ENCODE results near the gene SCAF1. TPM values are rescaled to one million over a fixed set of nuclear protein-coding genes. Genes with fewer than 3 reads are reported as not detected.

The SCAF1 gene
- total and polyA plus RNA-seq, 10 of the 15 experiments (the other 5 are each of a cell fraction or from before 2014, with no cell fraction given), result 0.18 to 77.0 (median 5.3) TPM

DNA sequence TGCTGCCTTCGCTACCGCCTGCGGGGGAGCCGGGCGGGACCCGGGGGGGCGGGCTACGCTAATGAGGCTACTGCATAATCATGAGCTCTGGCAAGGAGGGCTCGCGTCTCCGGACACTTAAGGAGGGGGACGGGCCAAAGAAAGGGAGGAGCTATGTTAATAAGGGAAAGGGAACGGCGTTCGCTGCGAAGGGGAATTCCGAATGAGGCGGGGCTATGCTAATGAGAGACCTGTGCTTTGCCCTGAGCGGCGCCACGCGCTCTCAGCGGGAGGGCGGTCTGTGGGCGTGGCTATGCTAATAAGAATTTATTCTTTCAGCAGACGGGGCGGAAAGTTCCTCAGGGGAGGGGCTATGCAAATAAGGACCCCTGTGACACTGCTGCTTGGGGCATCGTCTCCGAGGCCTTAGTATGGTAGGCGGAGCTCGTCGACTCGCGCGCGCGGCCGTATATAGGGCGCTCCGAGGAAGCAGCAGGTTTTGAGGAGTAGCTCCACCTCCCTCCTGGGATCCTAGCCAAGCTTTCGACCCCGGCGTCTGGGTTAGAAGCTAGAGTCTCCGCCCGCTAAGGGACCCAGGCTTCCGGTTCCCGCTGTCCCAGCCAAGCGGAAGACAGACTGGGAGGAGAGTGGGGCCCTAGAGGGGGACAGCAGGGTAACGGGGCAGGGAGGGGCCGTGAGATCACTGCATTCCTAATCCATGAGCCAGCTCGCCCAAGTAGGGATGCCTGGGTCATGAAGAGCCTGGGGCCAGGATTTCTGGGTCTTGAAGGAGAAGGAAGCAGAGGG is 1.7 kb upstream of the SCAF1 start, which contains the start of gene RRAS (continued):
- TF ChIP-seq, protein P1, sequence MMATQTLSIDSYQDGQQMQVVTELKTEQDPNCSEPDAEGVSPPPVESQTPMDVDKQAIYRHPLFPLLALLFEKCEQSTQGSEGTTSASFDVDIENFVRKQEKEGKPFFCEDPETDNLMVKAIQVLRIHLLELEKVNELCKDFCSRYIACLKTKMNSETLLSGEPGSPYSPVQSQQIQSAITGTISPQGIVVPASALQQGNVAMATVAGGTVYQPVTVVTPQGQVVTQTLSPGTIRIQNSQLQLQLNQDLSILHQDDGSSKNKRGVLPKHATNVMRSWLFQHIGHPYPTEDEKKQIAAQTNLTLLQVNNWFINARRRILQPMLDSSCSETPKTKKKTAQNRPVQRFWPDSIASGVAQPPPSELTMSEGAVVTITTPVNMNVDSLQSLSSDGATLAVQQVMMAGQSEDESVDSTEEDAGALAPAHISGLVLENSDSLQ (IDR thresholded peaks at IDR 0.05), result peak; percentile 59; the same call in 1 of the 2 replicates
- TF ChIP-seq, protein P2, sequence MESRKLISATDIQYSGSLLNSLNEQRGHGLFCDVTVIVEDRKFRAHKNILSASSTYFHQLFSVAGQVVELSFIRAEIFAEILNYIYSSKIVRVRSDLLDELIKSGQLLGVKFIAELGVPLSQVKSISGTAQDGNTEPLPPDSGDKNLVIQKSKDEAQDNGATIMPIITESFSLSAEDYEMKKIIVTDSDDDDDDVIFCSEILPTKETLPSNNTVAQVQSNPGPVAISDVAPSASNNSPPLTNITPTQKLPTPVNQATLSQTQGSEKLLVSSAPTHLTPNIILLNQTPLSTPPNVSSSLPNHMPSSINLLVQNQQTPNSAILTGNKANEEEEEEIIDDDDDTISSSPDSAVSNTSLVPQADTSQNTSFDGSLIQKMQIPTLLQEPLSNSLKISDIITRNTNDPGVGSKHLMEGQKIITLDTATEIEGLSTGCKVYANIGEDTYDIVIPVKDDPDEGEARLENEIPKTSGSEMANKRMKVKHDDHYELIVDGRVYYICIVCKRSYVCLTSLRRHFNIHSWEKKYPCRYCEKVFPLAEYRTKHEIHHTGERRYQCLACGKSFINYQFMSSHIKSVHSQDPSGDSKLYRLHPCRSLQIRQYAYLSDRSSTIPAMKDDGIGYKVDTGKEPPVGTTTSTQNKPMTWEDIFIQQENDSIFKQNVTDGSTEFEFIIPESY (IDR thresholded peaks at IDR 0.05), result no peak
- TF ChIP-seq, protein P3, sequence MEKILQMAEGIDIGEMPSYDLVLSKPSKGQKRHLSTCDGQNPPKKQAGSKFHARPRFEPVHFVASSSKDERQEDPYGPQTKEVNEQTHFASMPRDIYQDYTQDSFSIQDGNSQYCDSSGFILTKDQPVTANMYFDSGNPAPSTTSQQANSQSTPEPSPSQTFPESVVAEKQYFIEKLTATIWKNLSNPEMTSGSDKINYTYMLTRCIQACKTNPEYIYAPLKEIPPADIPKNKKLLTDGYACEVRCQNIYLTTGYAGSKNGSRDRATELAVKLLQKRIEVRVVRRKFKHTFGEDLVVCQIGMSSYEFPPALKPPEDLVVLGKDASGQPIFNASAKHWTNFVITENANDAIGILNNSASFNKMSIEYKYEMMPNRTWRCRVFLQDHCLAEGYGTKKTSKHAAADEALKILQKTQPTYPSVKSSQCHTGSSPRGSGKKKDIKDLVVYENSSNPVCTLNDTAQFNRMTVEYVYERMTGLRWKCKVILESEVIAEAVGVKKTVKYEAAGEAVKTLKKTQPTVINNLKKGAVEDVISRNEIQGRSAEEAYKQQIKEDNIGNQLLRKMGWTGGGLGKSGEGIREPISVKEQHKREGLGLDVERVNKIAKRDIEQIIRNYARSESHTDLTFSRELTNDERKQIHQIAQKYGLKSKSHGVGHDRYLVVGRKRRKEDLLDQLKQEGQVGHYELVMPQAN (conservative IDR thresholded peaks at IDR 0.05), result no peak
- TF ChIP-seq STAT3 (IDR thresholded peaks at IDR 0.05; ENCODE audit: low read depth, low read length) (no peak), POLR2A (IDR thresholded peaks at IDR 0.05; ENCODE audit: low read depth, low read length) (peak; percentile 94), RFX5 (IDR thresholded peaks at IDR 0.05; ENCODE audit: low read depth, low read length) (no peak; the same call in 1 of the 2 replicates), MEF2A (IDR thresholded peaks at IDR 0.05; ENCODE audit: insufficient read depth, low read depth, low read length) (0 out of 2 replicates have a peak, but pooled peaks have one; percentile 16), HCFC1 (IDR thresholded peaks at IDR 0.05; ENCODE audit: low read length) (peak; percentile 34; the same call in 1 of the 2 replicates), FOXM1 (IDR thresholded peaks at IDR 0.05; ENCODE audit: low read depth, low read length) (no peak), NBN (IDR thresholded peaks at IDR 0.05) (peak; percentile 80), RB1 (IDR thresholded peaks at IDR 0.05; ENCODE audit: borderline replicate concordance) (peak; percentile 74; the same call in 1 of the 2 replicates), FOXK2 (IDR thresholded peaks at IDR 0.05) (no peak), CHD2 (IDR thresholded peaks at IDR 0.05; ENCODE audit: borderline replicate concordance, low read depth, low read length) (0 out of 2 replicates have a peak, but pooled peaks have one; percentile 36), POLR2AphosphoS5 (IDR thresholded peaks at IDR 0.05; ENCODE audit: low read length) (peak; percentile 84), DPF2 (IDR thresholded peaks at IDR 0.05) (peak; percentile 31; the same call in 1 of the 2 replicates), SMAD5 (IDR thresholded peaks at IDR 0.05; ENCODE audit: low read depth) (peak; percentile 80; the same call in 1 of the 2 replicates), NFIC (IDR thresholded peaks at IDR 0.05; ENCODE audit: low read depth, low read length) (no peak), IKZF2 (IDR thresholded peaks at IDR 0.05) (peak in 1 of 2 experiments; percentile 73; a peak in 2 of 4 replicates), BMI1 (IDR thresholded peaks at IDR 0.05; ENCODE audit: borderline replicate concordance) (no peak), SREBF1 (IDR thresholded peaks at IDR 0.05; ENCODE audit: low read length) (no peak)
- TF ChIP-seq, protein P4, sequence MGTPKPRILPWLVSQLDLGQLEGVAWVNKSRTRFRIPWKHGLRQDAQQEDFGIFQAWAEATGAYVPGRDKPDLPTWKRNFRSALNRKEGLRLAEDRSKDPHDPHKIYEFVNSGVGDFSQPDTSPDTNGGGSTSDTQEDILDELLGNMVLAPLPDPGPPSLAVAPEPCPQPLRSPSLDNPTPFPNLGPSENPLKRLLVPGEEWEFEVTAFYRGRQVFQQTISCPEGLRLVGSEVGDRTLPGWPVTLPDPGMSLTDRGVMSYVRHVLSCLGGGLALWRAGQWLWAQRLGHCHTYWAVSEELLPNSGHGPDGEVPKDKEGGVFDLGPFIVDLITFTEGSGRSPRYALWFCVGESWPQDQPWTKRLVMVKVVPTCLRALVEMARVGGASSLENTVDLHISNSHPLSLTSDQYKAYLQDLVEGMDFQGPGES (IDR thresholded peaks at IDR 0.05), result 0 out of 2 replicates have a peak, but pooled peaks have one; percentile 38
- TF ChIP-seq, protein P5, sequence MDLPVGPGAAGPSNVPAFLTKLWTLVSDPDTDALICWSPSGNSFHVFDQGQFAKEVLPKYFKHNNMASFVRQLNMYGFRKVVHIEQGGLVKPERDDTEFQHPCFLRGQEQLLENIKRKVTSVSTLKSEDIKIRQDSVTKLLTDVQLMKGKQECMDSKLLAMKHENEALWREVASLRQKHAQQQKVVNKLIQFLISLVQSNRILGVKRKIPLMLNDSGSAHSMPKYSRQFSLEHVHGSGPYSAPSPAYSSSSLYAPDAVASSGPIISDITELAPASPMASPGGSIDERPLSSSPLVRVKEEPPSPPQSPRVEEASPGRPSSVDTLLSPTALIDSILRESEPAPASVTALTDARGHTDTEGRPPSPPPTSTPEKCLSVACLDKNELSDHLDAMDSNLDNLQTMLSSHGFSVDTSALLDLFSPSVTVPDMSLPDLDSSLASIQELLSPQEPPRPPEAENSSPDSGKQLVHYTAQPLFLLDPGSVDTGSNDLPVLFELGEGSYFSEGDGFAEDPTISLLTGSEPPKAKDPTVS (IDR thresholded peaks at IDR 0.05; ENCODE audit: low read depth, low read length), result no peak
- TF ChIP-seq, protein P6, sequence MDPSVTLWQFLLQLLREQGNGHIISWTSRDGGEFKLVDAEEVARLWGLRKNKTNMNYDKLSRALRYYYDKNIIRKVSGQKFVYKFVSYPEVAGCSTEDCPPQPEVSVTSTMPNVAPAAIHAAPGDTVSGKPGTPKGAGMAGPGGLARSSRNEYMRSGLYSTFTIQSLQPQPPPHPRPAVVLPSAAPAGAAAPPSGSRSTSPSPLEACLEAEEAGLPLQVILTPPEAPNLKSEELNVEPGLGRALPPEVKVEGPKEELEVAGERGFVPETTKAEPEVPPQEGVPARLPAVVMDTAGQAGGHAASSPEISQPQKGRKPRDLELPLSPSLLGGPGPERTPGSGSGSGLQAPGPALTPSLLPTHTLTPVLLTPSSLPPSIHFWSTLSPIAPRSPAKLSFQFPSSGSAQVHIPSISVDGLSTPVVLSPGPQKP (IDR thresholded peaks at IDR 0.05; ENCODE audit: low read depth, low read length), result peak; percentile 35; the same call in 1 of the 2 replicates
